Stomach (tissue), 9 donors: ENCODE measurements around the gene DTD1. TPM values are rescaled to one million over a fixed set of nuclear protein-coding genes. Genes with fewer than 3 reads are reported as not detected.
A peak's percentile ranks its signal among the peaks of the same experiment; 100 is the strongest.

ENCODE experiments used
- DNase-seq, 2 donors: peaks; one replicate each; pipeline versions ENCODE4 v3.0.0 to v3.0.0-alpha.2; 2013 to 2019
- H3K27ac ChIP-seq, 5 donors: fragments of 200-600 bp in 4 of 5; sonication (generic) in 4 of 5; one replicate each; pipeline ENCODE4 v1.5.1; 2013 to 2019; ENCODE audit warnings: mild to moderate bottlenecking in 1 of 5, moderate library complexity in 1 of 5
- H3K27me3 ChIP-seq, 3 donors: fragments of 200-600 bp; sonication (generic); one replicate each; pipeline ENCODE4 v1.5.1; 2017 to 2019; ENCODE audit warnings: mixed run types in 1 of 3
- H3K36me3 ChIP-seq, 4 donors: fragments of 200-600 bp; sonication (generic); 1 replicate in 3 of 4; 2 replicates in 1 of 4; pipeline ENCODE4 v1.5.1; 2016 to 2019
- H3K4me1 ChIP-seq, 4 donors: fragments of 200-600 bp; sonication (generic); one replicate each; pipeline ENCODE4 v1.5.1; 2016 to 2019
- H3K4me3 ChIP-seq, 4 donors: fragments of 200-600 bp; sonication (generic) in 3 of 4; one replicate each; pipeline ENCODE4 v1.5.1; 2016 to 2019; ENCODE audit warnings: mild to moderate bottlenecking in 1 of 4
- H3K9me3 ChIP-seq, 4 donors: fragments of 200-600 bp; sonication (generic); one replicate each; pipeline ENCODE4 v1.5.1; 2016 to 2019
- CTCF ChIP-seq, 7 experiments: fragments of 450-650 bp in 4 of 7; fragments of 200-600 bp in 3 of 7; sonication (generic) in 3 of 7; IDR thresholded peaks; one replicate each; pipeline ENCODE4 v1.5.1; 2016 to 2019; ENCODE audit warnings: antibody characterized with exemption in 7 of 7, control low read depth in 2 of 7, mild to moderate bottlenecking in 1 of 7
- EP300 ChIP-seq: sonication (generic); formaldehyde crosslinking; IDR thresholded peaks from one replicate; pipeline ENCODE4 v1.6.1; 2017; ENCODE audit warnings: antibody characterized with exemption
- POLR2A ChIP-seq, 4 donors: fragments of 450-650 bp; IDR thresholded peaks; one replicate each; pipeline ENCODE4 v1.6.1; 2016; ENCODE audit warnings: antibody characterized with exemption in 4 of 4, control low read depth in 2 of 4, mild to moderate bottlenecking in 1 of 4, moderate library complexity in 1 of 4
- POLR2AphosphoS5 ChIP-seq, 3 donors: sonication (generic); formaldehyde crosslinking; IDR thresholded peaks; one replicate each; pipeline ENCODE4 v1.6.1; 2016; ENCODE audit warnings: antibody characterized with exemption in 3 of 3
- WGBS, 5 donors: extraction: QIAGEN DNeasy Blood & Tissue Kit in 3 of 5; methylation state at CpG; one replicate each; pipeline versions ENCODE4 v1.1.5 to v1.1.7; 2013 to 2018; 5-methylcytosine and 5-hydroxymethylcytosine counted together
- intact Hi-C: fragments of 100-400 bp; cut with DNase I; formaldehyde crosslinking; loops from one replicate; pipeline ENCODE4 v1.15.1; 2023; ENCODE audit warnings: low total_unique reads
- polyA plus RNA-seq, 3 donors: library from polyadenylated mRNA; stranded (reverse); fragments of 200-250 nt; gene quantifications; one replicate each; pipeline ENCODE4 v1.2.3, GENCODE V29; 2013
- total RNA-seq, 5 donors: library from RNA; depleted of rRNA; stranded (reverse); fragments of >200 nt; gene quantifications; one replicate each; pipeline versions ENCODE4 v1.1.0 to v1.2.3, GENCODE V29; 2014 to 2016
- donor health status: healthy with polysubstance abuse.
- donor health status: Bipolar disorder and iron deficiency.
- donor health status: healthy.

Gene DTD1
- total and polyA plus RNA-seq, 8 donors: 4.5 to 30.4 (median 15.7) TPM; not detected in 1

DNA sequence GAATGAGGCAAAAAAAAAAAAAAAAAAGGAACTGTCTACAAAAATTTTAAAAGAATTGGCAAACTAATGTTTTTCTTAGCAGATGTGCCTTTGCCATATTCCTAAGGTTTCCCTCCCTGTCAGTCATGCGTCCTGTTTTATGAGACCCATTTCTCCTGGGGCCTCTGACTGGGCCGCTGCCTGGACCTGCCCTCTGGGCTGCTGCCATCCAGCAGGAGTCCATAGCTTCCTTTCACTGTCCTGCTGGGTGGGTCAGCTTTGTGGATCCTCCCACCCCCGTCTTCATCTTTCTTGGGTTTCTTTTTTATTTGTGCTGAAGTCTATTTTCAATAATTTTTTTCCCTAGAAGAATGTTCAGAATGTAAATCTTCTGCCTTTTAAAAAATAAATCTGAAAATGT is 114.9 kb downstream of the DTD1 start:
- TF ChIP-seq EP300 (no peak), POLR2AphosphoS5 (IDR thresholded peaks at IDR 0.05) (no peak), CTCF (IDR thresholded peaks at IDR 0.05) (no peak), POLR2A (IDR thresholded peaks at IDR 0.05) (no peak)
- H3K4me1 ChIP-seq: peaks cover 0 to 9% (median 4%) of the 10 kb centered on the region in 4 donors
- intact Hi-C loops: no loop called here
- H3K9me3 ChIP-seq: no peaks in the 10 kb centered on the region
- no peak overlapping the region for H3K4me3 ChIP-seq
- H3K36me3 ChIP-seq: peaks cover 0 to 7% (median 0%) of the 10 kb centered on the region in 4 donors
- H3K27ac ChIP-seq: no peak overlapping the region
- no peaks in the 10 kb centered on the region for H3K27me3 ChIP-seq
- no peak for DNase-seq
- WGBS, 5 donors: 50 to 87% (median 65%) methylated on average over 3 of the region's 3 CpGs

DNA sequence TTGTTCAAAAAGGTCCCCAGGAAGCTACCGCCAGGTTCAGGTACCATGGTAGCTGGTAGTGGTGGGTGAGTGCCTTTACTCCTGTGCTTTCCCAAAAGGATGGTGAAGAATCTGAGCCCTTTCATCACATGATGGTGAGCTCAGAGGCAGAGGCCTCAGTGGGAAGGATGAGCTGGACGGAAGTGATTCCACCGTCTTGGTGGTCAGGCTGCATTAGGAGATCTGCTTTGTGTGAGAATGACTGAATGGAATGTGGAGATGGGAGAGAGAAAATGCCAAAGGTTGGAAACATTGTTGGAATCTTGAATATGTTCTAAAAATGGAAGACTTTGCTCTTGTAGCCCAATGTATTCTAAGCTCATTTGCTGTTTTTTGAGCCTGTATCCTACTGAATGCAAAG is 117.6 kb downstream of the DTD1 start:
- WGBS, 5 donors: 78 to 93% (median 84%) methylated on average over 3 of the region's 3 CpGs
- no peak for TF ChIP-seq EP300
- TF ChIP-seq POLR2A (IDR thresholded peaks at IDR 0.05): no peak
- TF ChIP-seq CTCF (IDR thresholded peaks at IDR 0.05): no peak
- TF ChIP-seq POLR2AphosphoS5 (IDR thresholded peaks at IDR 0.05): no peak

DNA sequence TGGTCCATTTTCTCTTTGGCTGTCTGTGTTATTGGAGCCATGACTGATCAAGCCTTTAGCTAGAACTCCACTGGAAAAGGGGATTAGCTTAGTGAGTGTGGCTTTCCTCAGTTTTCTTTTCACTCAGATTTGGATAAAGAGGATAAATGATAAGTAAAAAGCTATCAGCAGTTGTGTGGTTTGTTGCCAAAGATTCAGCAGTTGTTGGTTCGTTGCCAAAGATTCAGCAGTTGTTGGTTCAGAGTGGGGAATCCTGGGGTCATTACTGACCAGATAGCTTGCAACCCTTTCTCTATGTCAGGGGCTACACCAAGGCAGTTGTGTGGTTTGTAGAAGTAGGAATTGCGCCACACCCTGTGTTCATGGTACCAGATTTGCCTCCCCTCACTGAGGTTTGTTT is 118.1 kb downstream of the DTD1 start:
- peaks cover 0 to 9% (median 4%) of the 10 kb centered on the region in 4 donors for H3K4me1 ChIP-seq
- no peaks in the 10 kb centered on the region for H3K27me3 ChIP-seq
- H3K27ac ChIP-seq: no peak overlapping the region
- no peaks in the 10 kb centered on the region for H3K36me3 ChIP-seq
- no peaks in the 10 kb centered on the region for H3K9me3 ChIP-seq
- no peak overlapping the region for H3K4me3 ChIP-seq
- intact Hi-C loops: no loop called here
- TF ChIP-seq CTCF (IDR thresholded peaks at IDR 0.05): no peak
- WGBS, 5 donors: 64 to 86% (median 71%) methylated on average over 2 of the region's 2 CpGs
- DNase-seq: peak in 1 of 2 donors; percentile 24

More for the DNA sequence above, 117.6 kb downstream of the DTD1 start:
- Histone ChIP-seq H3K27ac (no peak overlapping the region), H3K27me3 (no peaks in the 10 kb centered on the region), H3K36me3 (no peaks in the 10 kb centered on the region), H3K4me1 (peaks cover 0 to 9% (median 4%) of the 10 kb centered on the region in 4 donors), H3K4me3 (no peak overlapping the region), H3K9me3 (no peaks in the 10 kb centered on the region)
- DNase-seq: peak in 1 of 2 donors; percentile 24
- intact Hi-C loops: no loop called here

GRCh38 chr20:18712131-18712530 is 124.3 kb downstream of the DTD1 start:
- Histone ChIP-seq H3K27ac (no peak overlapping the region), H3K9me3 (no peaks in the 10 kb centered on the region), H3K4me3 (no peak overlapping the region), H3K36me3 (peaks cover 0 to 4% (median 0%) of the 10 kb centered on the region in 4 donors), H3K4me1 (no peaks in the 10 kb centered on the region), H3K27me3 (no peaks in the 10 kb centered on the region)
- TF ChIP-seq CTCF (IDR thresholded peaks at IDR 0.05): no peak
- DNase-seq: no peak
- intact Hi-C loops: no loop called here
- 67 to 82% (median 81%) methylated on average over 1 of the region's 1 CpG for WGBS, 5 donors
